Heart left ventricle (tissue), 16 donors: ENCODE measurements around the gene CHST11. TPM values are rescaled to one million over a fixed set of nuclear protein-coding genes. Genes with fewer than 3 reads are reported as not detected.

ENCODE experiments used
- ATAC-seq, 4 donors: fragments of 200-7000 bp; cut with Tn5 transposase; one replicate each; pipeline ENCODE4 v1.9.1; 2020 to 2022; ENCODE audit warnings: moderate library complexity in 4 of 4, mild to moderate bottlenecking in 3 of 4, moderate number of reproducible peaks in 1 of 4
- DNase-seq, 5 donors: peaks; one replicate each; pipeline ENCODE4 v3.0.0-alpha.2; 2020
- H3K27ac ChIP-seq, 12 donors: fragments of 200-600 bp; sonication (generic) in 4 of 12; one replicate each; pipeline versions ENCODE4 v1.5.0 to v1.8.0; 2016 to 2022; ENCODE audit warnings: mild to moderate bottlenecking in 2 of 12
- H3K27me3 ChIP-seq, 9 donors: fragments of 200-600 bp; sonication (generic) in 2 of 9; one replicate each; pipeline versions ENCODE4 v1.5.1 to v1.8.0; 2016 to 2022; ENCODE audit warnings: mild to moderate bottlenecking in 3 of 9
- H3K36me3 ChIP-seq, 9 donors: fragments of 200-600 bp; sonication (generic) in 2 of 9; one replicate each; pipeline versions ENCODE4 v1.5.0 to v1.8.0; 2018 to 2022; ENCODE audit warnings: mild to moderate bottlenecking in 2 of 9
- H3K4me1 ChIP-seq, 12 donors: fragments of 200-600 bp; sonication (generic) in 4 of 12; one replicate each; pipeline versions ENCODE4 v1.5.0 to v1.8.0; 2016 to 2022; ENCODE audit warnings: mild to moderate bottlenecking in 3 of 12
- H3K4me3 ChIP-seq, 12 donors: fragments of 200-600 bp; sonication (generic) in 4 of 12; one replicate each; pipeline versions ENCODE4 v1.5.0 to v1.8.0; 2017 to 2022; ENCODE audit warnings: mild to moderate bottlenecking in 9 of 12, moderate library complexity in 4 of 12
- H3K9me3 ChIP-seq, 12 donors: fragments of 200-600 bp; sonication (generic) in 4 of 12; one replicate each; pipeline versions ENCODE4 v1.5.0 to v1.8.0; 2016 to 2022; ENCODE audit warnings: mild to moderate bottlenecking in 1 of 12
- CTCF ChIP-seq, 12 donors: fragments of 200-600 bp; sonication (generic) in 4 of 12; IDR thresholded peaks; one replicate each; pipeline versions ENCODE4 v1.5.0 to v1.8.0; 2018 to 2022; ENCODE audit warnings: antibody characterized with exemption in 12 of 12, mild to moderate bottlenecking in 5 of 12
- POLR2A ChIP-seq, 2 donors: fragments of 450-650 bp; IDR thresholded peaks; one replicate each; pipeline ENCODE4 v1.6.1; 2017; ENCODE audit warnings: antibody characterized with exemption in 2 of 2, mild to moderate bottlenecking in 2 of 2, moderate library complexity in 2 of 2
- WGBS, 4 donors: extraction: QIAGEN DNeasy Blood & Tissue Kit in 2 of 4; methylation state at CpG; one replicate each; pipeline versions ENCODE4 v1.1.5 to v1.1.7; 2013 to 2018; 5-methylcytosine and 5-hydroxymethylcytosine counted together
- intact Hi-C, 10 donors: fragments of 100-400 bp; cut with DNase I; formaldehyde crosslinking; loops; one replicate each; pipeline versions ENCODE4 v1.11.1 to v1.14.2; 2022
- polyA plus RNA-seq, 2 donors: library from polyadenylated mRNA; stranded (reverse); fragments of 200-250 nt; gene quantifications; one replicate each; pipeline ENCODE4 v1.2.3, GENCODE V29; 2013
- total RNA-seq, 9 donors: library from RNA; depleted of rRNA in 2 of 9; stranded (reverse); fragments of >200 nt in 2 of 9; fragmentation: NEBNext Ultra II Directional in 3 of 9; extraction: Animal tissue kit (Norgen Biotek cat#: 25700) in 3 of 9; gene quantifications; one replicate each; pipeline versions ENCODE4 v1.1.0 to v1.2.4, GENCODE V29; 2016 to 2023
- donor health status: ischemic (EF 13 %, LVEDD 7.1; RV severe dilation, severe dysfunction).
- donor health status: healthy with polysubstance abuse.
- donor health status: DM: no; HTN: yes; CAD: no.
- donor health status: DM: no; HTN: no; CAD: no.
- donor health status: ischemic (EF 25% LVEDD 6.9; RV normal size, moderate dysfunction).
- donor health status: ischemic (EF 25% LVEDD 5.7; RV mildly dilated, moderate dysfunction).
- donor health status: healthy.
- donor health status: DM: yes; HTN: yes; CAD: no.
- donor health status: ischemic (EF 35%, LVEDD 5.7; RV mildly dilated, moderate dysfunction).
- donor health status: nonischemic (EF 11% LVEDD 7.7; RV severe dilation, severe dysfunction).
- donor health status: DM: yes; HTN: yes; CAD: no.
- donor health status: PGD.
- donor health status: ischemic (EF 29% LVEDD 5.4; RV normal size, mild dysfunction).
- donor health status: nonischemic (EF 23%, LVEDD 6.1; RV moderate dilation, normal function).

Gene CHST11
- total and polyA plus RNA-seq, 11 donors, result 1.1 to 16.9 (median 3.4) TPM

- ATAC-seq (no peak), DNase-seq (no peak)
- Histone ChIP-seq H3K27me3 (no peaks in the 10 kb centered on the region), H3K9me3 (no peaks in the 10 kb centered on the region), H3K4me1 (peaks cover 0 to 10% (median 0%) of the 10 kb centered on the region in 12 donors), H3K27ac (no peak overlapping the region), H3K4me3 (no peak overlapping the region), H3K36me3 (peaks cover 0 to 25% (median 5%) of the 10 kb centered on the region in 9 donors)
- intact Hi-C loops, result no loop called here
- 95 to 98% (median 97%) methylated on average over 4 of the region's 4 CpGs for WGBS, 4 donors
- no peak for TF ChIP-seq POLR2A (IDR thresholded peaks at IDR 0.05)
- TF ChIP-seq CTCF (IDR thresholded peaks at IDR 0.05), result no peak
Measured at GRCh38 chr12:104758771-104759170, 302.0 kb downstream of the CHST11 start.

GRCh38 chr12:104761091-104761490 lies 304.3 kb downstream of the CHST11 start:
- H3K4me3 ChIP-seq, result no peak overlapping the region
- DNase-seq (no peak), ATAC-seq (no peak)
- H3K9me3 ChIP-seq, result no peaks in the 10 kb centered on the region
- intact Hi-C loops, result no loop called here
- no peaks in the 10 kb centered on the region for H3K27me3 ChIP-seq
- peaks cover 0 to 26% (median 0%) of the 10 kb centered on the region in 12 donors for H3K4me1 ChIP-seq
- WGBS, 4 donors, result 79 to 89% (median 87%) methylated on average over 4 to 5 of the region's 5 CpGs
- H3K36me3 ChIP-seq, result peaks cover 0 to 25% (median 5%) of the 10 kb centered on the region in 9 donors
- no peak overlapping the region for H3K27ac ChIP-seq
- TF ChIP-seq POLR2A (IDR thresholded peaks at IDR 0.05) (no peak), CTCF (IDR thresholded peaks at IDR 0.05) (no peak)

- H3K4me1 ChIP-seq, result peaks cover 0 to 26% (median 0%) of the 10 kb centered on the region in 12 donors
- H3K27ac ChIP-seq, result no peak overlapping the region
- H3K27me3 ChIP-seq, result no peaks in the 10 kb centered on the region
- no peak for DNase-seq
- TF ChIP-seq POLR2A (IDR thresholded peaks at IDR 0.05), result no peak
- no peak for TF ChIP-seq CTCF (IDR thresholded peaks at IDR 0.05)
- intact Hi-C loops, result no loop called here
- WGBS, 4 donors, result 94 to 99% (median 97%) methylated on average over 3 of the region's 3 CpGs
- H3K9me3 ChIP-seq, result no peaks in the 10 kb centered on the region
- no peak for ATAC-seq
- H3K4me3 ChIP-seq, result no peak overlapping the region
- peaks cover 0 to 24% (median 5%) of the 10 kb centered on the region in 9 donors for H3K36me3 ChIP-seq
Measured at GRCh38 chr12:104761611-104762010, 304.9 kb downstream of the CHST11 start.

- Histone ChIP-seq H3K27ac (no peak overlapping the region), H3K27me3 (no peaks in the 10 kb centered on the region), H3K4me3 (no peak overlapping the region), H3K9me3 (no peaks in the 10 kb centered on the region), H3K36me3 (peaks cover 0 to 8% (median 0%) of the 10 kb centered on the region in 9 donors), H3K4me1 (peaks cover 0 to 26% (median 0%) of the 10 kb centered on the region in 12 donors)
- intact Hi-C loops, result no loop called here
- no peak for DNase-seq
- no peak for TF ChIP-seq POLR2A (IDR thresholded peaks at IDR 0.05)
- no peak for TF ChIP-seq CTCF (IDR thresholded peaks at IDR 0.05)
- ATAC-seq, result peak in 1 of 4 donors; percentile 34
- 88 to 97% (median 91%) methylated on average over 6 of the region's 6 CpGs for WGBS, 4 donors
Measured at GRCh38 chr12:104763168-104763805, 306.5 kb downstream of the CHST11 start.
